Fibroblast of skin of left biceps (primary cell): Measurements from ENCODE around the gene SLAMF7.
"Not testable (repeated sequence)": the region's sequence is repeated elsewhere in the genome, so short reads cannot be mapped to it uniquely, and the experiment has no call there.

Experiments
- DNase-seq, 2 experiments: peaks; one replicate each; pipeline ENCODE4 v3.0.0-alpha.2; 2013; ENCODE audit warnings: low read depth in 2 of 2

SLAMF7 gene, protein sequence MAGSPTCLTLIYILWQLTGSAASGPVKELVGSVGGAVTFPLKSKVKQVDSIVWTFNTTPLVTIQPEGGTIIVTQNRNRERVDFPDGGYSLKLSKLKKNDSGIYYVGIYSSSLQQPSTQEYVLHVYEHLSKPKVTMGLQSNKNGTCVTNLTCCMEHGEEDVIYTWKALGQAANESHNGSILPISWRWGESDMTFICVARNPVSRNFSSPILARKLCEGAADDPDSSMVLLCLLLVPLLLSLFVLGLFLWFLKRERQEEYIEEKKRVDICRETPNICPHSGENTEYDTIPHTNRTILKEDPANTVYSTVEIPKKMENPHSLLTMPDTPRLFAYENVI

DNA sequence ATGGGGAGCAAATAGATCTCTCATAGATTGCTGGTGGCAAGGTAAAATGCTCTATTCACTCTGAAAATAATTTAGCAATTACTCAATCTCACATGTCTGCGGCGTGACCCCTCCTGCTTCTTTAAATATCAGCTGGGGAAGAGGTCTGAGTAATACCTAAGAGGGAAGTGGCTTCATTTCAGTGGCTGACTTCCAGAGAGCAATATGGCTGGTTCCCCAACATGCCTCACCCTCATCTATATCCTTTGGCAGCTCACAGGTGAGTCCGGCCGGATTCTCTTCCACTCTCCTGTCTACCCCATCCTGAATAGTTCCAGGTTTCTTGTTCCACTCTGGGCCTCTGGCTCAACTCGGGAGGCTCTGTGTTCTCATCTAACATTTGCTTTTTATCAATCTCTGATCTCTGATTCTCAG is at the start of gene SLAMF7:
Gene SLAMF7, plus strand, starts transcription at position 150 of the 414 bp plus-strand sequence. Its CDS starts 55 bp downstream, at position 205.
- DNase-seq: no peak

DNA sequence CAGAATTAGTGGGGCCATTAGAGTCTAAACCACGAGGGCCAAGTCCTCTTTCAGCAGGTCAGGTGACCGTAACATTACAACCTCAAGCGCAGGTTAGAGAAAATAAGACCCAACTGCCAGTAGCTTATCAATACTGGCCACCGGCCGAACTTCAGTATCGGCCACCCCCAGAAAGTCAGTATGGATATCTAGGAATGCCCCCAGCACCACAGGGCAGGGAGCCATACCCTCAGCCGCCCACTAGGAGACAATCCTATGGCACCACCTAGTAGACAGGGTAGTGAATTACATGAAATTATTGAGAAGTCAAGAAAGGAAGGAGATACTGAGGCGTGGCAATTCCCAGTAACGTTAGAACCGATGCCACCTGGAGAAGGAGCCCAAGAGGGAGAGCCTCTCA is 46.7 kb upstream of the SLAMF7 start:
- DNase-seq: not testable (repeated sequence)

DNA sequence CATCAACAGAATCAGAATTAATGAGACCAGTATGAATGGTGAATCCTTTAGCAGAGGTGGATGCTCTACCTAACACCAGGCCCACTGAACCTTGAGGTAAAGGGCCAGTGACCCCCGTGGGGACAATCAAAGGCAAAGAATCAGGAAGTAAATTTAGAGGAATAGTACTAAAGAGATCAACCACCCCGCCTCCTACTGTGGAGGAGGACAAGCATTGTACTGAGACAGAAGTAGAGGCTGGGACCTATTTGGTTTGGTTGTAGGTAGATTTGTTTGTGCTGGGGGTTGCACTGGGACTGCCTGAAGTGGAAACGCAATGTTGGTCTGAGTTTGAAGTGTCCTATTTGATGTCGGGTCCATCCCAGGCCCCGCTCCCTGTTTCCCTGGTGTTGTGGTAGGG is 36.9 kb upstream of the SLAMF7 start:
- no peak for DNase-seq

DNA sequence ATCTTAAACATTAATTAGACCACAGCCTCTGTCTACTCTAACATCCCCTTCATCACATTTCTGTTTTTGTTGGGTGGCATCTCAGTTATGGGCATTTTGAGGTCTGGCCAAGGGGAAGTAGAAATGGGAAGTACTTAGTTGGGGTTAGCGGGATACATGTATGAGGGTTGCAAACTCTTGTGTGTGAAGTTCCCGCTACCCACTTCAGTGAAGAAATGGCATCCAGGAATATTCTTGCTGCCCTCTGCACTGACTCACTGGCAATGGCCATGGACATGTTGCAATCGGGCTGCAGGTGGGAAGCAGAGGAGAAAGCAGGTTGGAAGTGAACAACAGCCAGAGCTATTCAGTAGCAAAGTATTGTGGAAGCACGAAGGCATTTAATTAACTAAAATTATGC is 34.8 kb upstream of the SLAMF7 start:
- no peak for DNase-seq

DNA sequence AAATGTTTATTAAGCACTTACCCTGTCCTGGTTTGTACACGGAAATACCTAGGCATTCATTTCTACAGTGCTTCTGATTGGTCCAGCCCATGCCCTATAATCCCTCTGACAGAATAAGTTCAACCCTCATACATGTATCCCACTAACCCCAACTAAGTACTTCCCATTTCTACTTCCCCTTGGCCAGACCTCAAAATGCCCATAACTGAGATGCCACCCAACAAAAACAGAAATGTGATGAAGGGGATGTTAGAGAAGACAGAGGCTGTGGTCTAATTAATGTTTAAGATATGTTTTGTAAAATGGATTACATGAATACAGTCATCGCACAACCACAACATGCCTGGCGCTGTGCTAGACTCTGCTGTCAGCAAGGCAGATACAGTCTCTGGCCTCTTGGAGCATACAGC is 33.8 kb upstream of the SLAMF7 start:
- DNase-seq: not testable (repeated sequence)

DNA sequence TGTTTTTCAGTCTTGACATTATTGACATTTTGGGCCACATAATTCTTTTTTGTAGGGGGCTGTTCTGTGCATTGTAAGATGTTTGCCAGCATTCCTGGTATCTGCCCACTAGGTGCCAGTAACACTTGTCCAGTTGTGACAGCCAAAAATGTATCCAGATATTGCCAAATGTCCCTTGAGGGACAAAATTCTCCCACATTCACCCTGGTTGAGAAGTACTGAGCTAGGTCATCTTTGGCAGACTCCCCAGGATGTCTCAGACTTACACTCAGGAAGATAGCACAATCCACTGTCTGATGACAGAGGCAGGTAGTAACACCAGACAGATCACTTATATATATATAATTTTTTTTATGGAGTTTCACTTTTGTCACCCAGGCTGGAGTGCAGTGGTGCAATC is 33.3 kb upstream of the SLAMF7 start:
- DNase-seq: no peak

DNA sequence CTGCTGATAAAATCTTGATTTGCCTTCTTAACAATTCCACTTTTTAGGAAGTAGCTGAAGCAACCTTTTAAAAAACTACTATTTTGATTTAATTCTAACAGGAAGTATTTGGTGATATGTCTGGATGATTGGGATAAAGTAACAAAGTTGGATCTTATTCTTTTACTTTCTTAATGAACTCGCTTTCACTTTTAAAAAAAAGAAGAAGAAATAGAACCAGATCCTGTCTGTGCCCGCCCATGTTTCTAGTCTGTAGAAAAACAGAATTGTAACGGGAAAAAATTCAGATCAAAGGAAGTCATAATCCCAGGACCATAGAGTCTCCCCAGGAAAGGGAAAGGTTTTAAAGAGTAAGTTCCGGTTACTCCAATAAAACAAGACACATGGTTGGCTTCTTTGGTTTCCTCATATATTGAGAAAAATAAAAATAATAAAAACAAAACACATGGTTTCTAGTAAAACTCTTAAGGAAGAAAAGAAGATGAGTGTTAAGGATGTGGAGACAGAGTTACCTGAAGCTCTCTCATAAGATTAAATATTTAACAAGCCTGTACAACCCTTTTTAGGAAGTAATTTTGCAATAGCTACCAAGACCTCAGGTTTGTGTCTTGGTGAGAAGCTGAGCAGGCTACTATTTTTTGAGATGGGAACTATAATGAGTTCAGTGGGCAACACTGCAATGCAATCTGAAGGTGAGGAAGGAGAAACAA is 32.4 kb upstream of the SLAMF7 start:
- DNase-seq: no peak

DNA sequence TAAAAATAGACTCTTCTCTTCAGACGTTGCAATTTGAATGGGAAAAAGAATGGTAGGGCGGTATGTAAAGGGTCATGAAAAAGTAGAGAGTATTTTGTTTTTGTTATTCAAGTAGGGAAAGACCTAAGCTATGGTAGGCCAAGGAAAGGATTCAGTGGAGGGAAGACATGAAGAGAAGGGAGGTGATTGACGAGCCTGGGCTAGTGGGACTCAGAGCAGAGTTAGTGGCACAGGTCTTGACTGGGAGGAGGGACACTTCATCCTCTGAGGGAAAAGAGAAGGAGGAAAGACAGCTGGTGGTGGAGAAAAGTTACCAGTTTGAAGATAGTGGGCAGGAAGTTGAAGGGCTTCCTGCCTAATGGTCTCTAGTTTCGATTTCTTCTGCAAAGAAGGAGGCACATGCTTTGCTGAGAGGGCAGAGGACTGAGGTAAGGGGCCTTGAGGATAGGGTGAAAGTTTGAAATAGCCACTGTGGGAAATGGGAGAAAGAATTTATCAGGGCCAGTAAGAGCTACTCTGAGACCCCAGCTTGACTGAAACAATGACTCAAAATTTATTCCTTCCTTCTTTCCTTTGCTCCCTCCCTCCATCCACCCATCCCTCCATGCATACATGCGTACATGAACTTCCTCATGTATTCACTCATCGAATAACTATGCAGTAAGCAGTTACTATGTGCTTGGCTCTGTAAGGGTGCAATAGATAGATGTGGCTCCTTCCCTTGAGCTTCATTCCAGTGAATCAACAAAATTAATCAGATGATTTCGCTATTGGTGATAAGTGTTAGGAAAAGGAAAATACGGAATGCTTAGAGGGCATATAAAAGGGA is 31.6 kb upstream of the SLAMF7 start:
- DNase-seq: no peak

DNA sequence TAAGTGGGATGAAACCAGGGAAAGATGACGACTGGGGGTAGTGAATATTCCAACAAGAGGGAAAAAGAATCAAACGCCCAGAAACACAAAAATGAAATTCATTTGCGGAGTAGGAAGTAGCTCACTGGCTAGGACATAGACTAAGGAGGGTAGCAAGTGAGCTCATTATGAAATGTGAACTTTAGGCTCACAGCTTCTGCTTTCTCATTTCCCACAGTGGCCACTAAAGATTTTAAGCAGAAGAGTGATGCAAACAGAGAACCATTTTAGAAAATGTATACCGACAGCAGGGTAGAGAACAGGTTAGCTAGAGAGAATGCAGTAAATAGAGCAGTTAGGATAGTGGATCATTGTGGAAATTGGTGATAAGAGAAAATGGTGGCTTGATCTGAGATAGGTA is 30.9 kb upstream of the SLAMF7 start:
- DNase-seq: no peak

DNA sequence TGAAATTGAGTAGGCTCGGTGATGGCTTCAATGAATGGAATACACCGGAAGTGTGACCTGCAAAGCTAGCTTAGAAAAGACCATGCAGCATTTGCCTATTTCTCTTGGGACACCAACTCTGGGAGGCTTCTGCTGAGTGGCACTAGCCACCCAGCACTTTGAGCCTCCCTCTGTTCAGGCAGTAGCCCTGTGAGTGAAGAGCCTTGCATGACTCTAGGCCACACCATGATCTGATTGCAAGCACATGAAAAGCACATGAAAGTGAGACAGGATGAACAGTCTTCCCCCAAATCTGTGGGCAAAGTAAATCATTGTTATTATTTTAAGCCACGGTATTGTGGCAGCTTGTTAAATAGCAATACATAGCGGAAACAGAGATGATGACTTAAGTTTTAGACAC is 30.2 kb upstream of the SLAMF7 start:
- DNase-seq: no peak

DNA sequence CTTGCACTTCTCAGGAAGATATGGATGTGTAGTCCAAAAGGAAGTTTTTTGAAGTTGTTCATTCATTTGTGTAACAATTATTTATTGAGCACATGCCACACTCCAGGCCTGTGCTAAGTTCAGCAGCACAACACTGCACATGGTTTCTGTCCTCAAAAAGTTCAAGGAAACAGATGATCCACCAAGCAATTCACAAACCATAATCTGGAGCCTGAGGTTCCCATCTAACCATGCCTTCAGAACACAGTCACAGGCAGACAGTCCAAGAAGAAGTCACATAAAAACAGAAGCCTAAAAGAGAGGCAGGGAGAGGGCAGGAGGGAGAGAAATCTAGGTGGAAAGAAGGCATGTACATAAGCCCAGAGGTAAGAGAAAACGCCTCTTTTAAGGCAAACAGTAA is 29.3 kb upstream of the SLAMF7 start:
- DNase-seq: no peak

DNA sequence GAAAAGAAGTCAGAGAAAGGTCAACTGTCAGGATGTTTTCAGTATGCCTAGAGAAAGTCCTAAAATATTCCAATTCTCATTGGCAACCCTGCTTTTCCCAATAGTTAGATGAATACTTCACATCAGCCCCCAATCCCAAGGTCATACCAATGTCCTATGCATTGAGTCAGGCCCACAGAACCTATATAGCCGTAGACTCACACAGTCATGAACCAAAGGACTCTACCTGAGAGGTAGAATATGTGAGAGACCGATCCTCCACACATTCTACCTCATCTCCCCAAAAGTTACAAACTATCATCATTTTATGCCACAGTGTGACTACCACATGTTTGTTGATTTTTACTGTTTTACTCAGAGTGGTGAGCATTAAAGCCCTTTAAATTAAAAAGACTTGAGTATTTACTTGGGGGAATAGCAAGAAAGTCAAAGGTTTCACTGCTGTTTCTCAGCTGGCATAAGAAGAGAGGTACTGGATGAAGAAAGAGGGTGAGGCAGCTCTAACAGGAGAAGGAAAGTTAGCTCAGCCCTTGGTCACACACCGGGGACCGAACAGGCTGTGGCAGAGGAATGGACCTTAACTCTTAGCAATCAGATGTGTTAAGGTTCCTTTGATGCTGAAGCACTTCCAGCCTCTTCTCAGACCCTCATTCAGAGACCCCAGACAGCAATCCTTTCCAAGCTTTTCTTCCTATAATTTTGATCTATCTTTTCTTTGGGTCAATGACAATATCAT is 28.4 kb upstream of the SLAMF7 start:
- DNase-seq: no peak

DNA sequence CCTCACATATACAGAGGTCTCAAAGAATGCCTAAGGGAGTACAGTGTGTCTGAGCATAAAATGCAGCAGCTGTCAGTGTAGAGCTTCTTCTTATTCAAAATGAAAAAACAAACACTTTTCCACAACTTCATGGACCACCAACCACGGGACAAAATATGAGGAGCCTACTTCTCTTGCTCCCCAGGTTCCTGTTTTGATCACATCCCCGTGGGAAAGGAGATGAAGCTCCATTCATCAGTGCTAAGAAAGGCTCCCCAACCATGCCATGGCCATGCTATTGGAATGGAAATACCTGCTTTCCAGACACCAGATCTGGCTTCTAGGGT is 27.8 kb upstream of the SLAMF7 start:
- no peak for DNase-seq

DNA sequence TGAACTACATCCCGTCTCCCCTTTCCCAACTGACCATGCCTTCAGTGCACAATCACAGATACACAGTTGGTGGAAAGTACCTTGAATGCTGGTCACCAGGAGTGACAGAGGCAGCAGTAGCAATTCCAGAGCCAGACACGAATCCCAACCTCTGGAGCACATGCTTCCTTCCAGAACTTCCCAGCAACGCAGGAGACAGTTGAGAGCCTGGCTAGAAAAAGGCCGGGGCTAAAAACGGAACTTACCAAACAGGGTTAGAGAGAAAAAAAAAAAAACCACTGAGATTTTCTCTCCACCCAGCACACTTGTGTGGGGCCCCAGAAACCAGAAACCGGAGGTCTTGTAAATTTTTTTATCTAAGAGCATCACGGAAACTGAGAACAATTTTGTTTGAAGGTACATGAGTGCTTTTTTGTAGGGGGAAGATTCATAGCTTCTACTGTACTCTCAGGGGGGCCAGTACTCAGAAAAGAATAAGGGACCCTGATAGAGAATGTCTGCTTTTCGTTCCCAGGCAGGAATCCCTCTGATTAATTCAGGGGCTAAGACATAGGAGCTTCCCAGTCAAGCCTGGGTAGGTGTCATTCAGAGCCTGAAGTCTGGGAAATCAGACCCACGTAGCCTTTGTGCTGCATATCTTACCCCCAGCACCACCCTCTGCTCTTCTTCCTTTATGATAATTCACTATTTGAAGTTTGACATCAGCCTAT is 27.3 kb upstream of the SLAMF7 start, which contains the start of gene CD48:
Gene CD48, minus strand, starts transcription at position 221 of the 710 bp plus-strand sequence. Its CDS starts 59 bp downstream, at position 162.
- DNase-seq: no peak

DNA sequence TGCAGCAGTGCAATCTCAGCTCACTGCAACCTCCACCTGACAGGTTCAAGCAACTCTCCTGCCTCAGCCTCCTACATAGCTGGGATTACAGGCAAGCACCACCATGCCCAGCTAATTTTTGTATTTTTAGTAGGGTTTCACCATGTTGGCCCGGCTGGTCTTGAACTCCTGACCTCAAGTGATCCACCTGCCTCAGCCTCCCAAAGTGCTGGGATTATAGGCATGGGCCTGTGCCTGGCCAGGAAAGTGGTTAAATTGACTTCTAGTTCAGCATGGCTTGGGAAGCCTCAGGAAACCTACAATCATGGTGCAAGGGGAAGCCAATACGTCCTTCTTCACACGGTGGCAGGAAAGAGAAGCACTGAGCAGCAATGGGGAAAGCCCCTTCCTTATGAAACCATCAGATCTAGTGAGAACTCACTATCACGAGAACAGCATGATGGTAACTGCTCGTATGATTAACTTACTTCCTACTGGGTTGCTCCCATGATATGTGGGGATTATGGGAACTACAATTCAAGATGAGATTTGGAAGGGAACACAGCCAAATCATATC is 26.4 kb upstream of the SLAMF7 start:
- not testable (repeated sequence) for DNase-seq

DNA sequence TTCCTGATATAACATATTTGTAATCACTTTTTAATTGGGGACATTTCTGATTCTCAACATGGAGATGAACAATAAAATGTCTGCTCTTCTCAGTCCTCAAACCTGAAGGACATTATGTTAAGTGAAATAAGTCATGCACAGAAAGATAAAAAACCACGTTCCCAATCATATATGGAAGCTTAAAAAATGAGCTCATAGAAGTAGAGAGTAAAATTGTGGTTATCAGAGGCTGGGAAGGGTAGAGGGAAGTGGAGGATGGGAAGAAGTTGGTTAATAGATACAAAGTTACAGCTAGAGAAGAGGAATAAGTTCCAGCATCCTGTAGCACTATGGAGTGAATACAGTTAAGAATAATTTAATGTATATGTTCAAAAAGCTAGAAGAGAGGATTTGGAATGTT is 25.9 kb upstream of the SLAMF7 start:
- no peak for DNase-seq

DNA sequence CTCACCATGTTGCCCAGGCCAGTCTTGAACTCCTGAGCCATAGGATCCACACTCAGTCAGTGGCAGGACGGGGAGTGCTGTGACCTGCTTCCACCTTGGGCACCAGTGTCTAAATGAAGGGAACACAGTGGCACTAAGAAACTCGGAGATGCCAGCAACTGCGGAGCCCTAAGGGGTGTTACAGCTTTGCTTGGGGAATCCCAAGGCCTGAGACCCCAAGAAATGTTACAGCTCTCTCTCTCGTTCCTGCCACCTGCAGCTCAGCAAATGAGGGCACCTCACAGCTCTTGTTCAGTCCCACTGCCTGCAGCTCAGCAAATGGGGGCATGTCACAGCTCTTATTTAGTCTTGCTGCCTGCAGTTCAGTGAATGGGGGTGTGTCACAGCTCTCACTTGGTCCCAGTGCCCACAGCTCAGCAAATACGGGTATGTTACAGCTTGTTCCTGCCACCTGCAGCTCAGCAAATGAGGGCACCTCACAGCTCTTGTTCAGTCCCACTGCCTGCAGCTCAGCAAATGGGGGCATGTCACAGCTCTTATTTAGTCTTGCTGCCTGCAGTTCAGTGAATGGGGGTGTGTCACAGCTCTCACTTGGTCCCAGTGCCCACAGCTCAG is 24.9 kb upstream of the SLAMF7 start:
- not testable (repeated sequence) for DNase-seq

DNA sequence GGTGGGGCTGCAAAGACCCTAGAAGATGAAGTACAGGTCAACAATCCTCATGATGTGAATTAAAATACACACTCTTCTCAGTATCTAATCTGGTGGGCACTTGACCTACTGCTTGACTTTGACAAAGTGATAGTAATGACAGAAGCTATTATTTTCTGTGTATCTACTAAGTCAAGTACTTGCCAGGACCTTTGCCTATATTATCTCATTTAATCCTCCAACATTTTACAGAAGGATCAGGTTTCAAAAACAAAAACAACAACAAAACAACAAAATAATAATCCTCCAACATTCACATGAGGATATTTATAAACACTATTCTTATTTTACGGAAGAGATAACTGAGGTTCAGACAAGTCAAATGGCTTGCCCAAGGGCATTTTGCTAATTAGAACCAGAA is 23.0 kb upstream of the SLAMF7 start:
- DNase-seq: no peak

DNA sequence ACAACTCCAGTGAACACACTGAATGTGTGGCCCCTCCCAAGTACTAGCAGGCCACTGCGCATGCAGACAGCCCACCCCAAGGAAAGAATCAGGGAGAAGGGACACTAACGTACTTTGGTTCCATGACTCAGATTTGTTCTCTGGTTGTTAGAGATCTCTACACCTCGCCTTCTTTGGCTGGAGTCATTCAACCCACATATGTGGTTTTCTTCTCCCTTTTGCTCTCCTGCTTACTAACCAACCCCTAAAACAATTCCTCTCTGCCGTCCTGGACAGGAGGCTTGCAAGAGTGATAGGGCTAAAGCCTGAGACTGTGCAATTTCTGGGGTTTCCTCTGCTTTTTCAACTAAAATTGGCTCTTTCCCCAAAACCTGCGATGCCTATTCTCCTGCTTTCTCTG is 21.7 kb upstream of the SLAMF7 start:
- DNase-seq: no peak

DNA sequence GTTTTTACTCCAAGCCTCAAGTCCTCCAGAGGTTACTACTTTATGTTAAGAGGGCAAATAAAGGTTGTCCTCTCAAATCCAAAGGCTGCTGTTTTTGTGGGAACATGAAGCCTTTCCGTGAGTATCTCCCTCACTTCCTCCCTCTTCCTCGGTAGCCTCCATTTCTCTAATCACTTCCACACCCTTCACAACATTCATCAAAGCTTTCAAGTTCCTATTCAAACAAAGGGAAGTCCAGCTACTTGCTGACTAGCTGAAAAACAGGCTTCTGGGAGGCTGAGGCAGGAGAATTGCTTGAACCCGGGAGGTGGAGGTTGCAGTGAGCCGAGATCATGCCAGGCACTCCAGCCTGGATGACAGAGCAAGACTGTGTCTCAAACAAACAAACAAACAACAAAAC is 20.8 kb upstream of the SLAMF7 start:
- DNase-seq: no peak
